ENCODE data around the gene CDH1.

CDH1 gene

GRCh38 chr16:68728523-68728922, 8.6 kb upstream of the CDH1 start:
- in situ Hi-C loops (cut with MboI; ENCODE audit: low pct_unique_long_range_greater_than_20kb, low sequenced_read_pairs, unreplicated experiment): no loop called here
- TF ChIP-seq CTCF (IDR thresholded peaks at IDR 0.05; ENCODE audit: extremely low read depth, insufficient read depth, missing control alignments): no peak
- no peak for DNase-seq (ENCODE audit: low spot score)

GRCh38 chr16:68731637-68732036, 5.5 kb upstream of the CDH1 start:
- in situ Hi-C loops (cut with MboI; ENCODE audit: low pct_unique_long_range_greater_than_20kb, low sequenced_read_pairs, unreplicated experiment): no loop called here
- no peak for DNase-seq (ENCODE audit: low spot score)
- no peak for TF ChIP-seq CTCF (IDR thresholded peaks at IDR 0.05; ENCODE audit: extremely low read depth, insufficient read depth, missing control alignments)

- no peak for TF ChIP-seq CTCF (IDR thresholded peaks at IDR 0.05; ENCODE audit: extremely low read depth, insufficient read depth, missing control alignments)
- in situ Hi-C loops (cut with MboI; ENCODE audit: low pct_unique_long_range_greater_than_20kb, low sequenced_read_pairs, unreplicated experiment): no loop called here
- DNase-seq (ENCODE audit: low spot score): no peak
Measured at GRCh38 chr16:68732042-68732680, 4.9 kb upstream of the CDH1 start.

- TF ChIP-seq CTCF (IDR thresholded peaks at IDR 0.05; ENCODE audit: extremely low read depth, insufficient read depth, missing control alignments): no peak
- in situ Hi-C loops (cut with MboI; ENCODE audit: low pct_unique_long_range_greater_than_20kb, low sequenced_read_pairs, unreplicated experiment): no loop called here
- no peak for DNase-seq (ENCODE audit: low spot score)
Measured at GRCh38 chr16:68732741-68733399, 4.2 kb upstream of the CDH1 start.

DNA sequence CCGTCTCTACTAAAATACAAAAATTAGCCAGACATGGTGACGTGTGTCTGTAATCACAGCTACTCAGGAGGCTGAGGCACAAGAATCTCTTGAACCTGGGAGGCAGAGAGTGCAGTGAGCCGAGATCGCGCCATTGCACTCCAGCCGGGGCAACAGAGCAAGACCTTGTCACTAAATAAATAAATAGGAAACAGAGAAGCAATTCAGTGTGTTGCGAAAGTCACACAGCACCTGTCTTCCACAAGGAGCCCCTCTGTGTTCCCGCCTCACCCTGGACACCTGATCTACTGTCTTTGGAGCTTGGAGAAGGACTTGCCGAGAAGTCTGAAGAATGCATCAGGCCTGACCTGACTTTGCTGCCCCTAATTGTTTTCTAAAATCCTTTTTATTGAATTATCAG, 3.5 kb upstream of the CDH1 start:
- no peak for TF ChIP-seq CTCF (IDR thresholded peaks at IDR 0.05; ENCODE audit: extremely low read depth, insufficient read depth, missing control alignments)
- no peak for DNase-seq (ENCODE audit: low spot score)
- in situ Hi-C loops (cut with MboI; ENCODE audit: low pct_unique_long_range_greater_than_20kb, low sequenced_read_pairs, unreplicated experiment): no loop called here

DNA sequence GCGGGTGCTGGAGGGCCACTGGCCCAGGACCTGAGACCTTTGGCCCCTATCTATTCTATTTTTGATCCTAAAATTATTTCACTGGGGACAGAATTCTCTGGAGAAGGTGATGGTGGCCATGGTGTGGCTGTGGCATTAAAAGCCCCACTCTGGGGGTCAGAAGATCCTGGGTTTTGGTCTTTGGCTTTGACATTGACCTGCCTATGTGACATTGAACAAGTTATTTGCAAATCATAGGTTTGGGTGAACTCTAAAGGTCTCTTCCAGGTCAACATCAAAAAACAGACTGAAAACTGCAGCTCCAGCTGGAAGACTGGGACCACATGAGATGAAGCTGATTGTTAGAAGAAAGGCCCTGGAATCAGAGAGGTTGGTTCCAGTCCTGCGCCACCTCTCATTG, 2.3 kb upstream of the CDH1 start:
- TF ChIP-seq CTCF (IDR thresholded peaks at IDR 0.05; ENCODE audit: extremely low read depth, insufficient read depth, missing control alignments): no peak
- in situ Hi-C loops (cut with MboI; ENCODE audit: low pct_unique_long_range_greater_than_20kb, low sequenced_read_pairs, unreplicated experiment): no loop called here
- DNase-seq (ENCODE audit: low spot score): no peak

All from GM13977 (cell line).